Glutamatergic neuron (in vitro differentiated cells): ENCODE data around the gene ABI3BP. TPM values are rescaled to one million over a fixed set of nuclear protein-coding genes. Genes with fewer than 3 reads are reported as not detected.

Experiments
- DNase-seq: peaks from one replicate; pipeline ENCODE4 v3.0.0; 2022
- H3K27ac Mint-ChIP-seq: one replicate; pipeline ENCODE4 v1.8.0; 2020; ENCODE audit warnings: mild to moderate bottlenecking, mixed read lengths, inconsistent platforms; ENCODE audit not compliant: unreplicated experiment
- H3K27me3 Mint-ChIP-seq: one replicate; pipeline ENCODE4 v1.8.0; 2020; ENCODE audit warnings: mild to moderate bottlenecking, moderate library complexity, mixed read lengths, inconsistent platforms; ENCODE audit not compliant: unreplicated experiment
- H3K36me3 Mint-ChIP-seq: one replicate; pipeline ENCODE4 v1.8.0; 2020; ENCODE audit warnings: mild to moderate bottlenecking, mixed read lengths, inconsistent platforms; ENCODE audit not compliant: unreplicated experiment
- H3K4me1 Mint-ChIP-seq: one replicate; pipeline ENCODE4 v1.8.0; 2020; ENCODE audit warnings: mild to moderate bottlenecking, low read depth, mixed read lengths, inconsistent platforms; ENCODE audit not compliant: unreplicated experiment
- H3K4me3 Mint-ChIP-seq: one replicate; pipeline ENCODE4 v1.8.0; 2020; ENCODE audit warnings: mild to moderate bottlenecking, mixed read lengths, inconsistent platforms; ENCODE audit not compliant: unreplicated experiment
- H3K9me3 Mint-ChIP-seq: one replicate; pipeline ENCODE4 v1.8.0; 2020; ENCODE audit warnings: mild to moderate bottlenecking, moderate library complexity, mixed read lengths, inconsistent platforms; ENCODE audit not compliant: unreplicated experiment
- CTCF ChIP-seq: fragments of 200-600 bp; sonication (generic); IDR thresholded peaks from one replicate; pipeline ENCODE4 v1.5.0; 2021; ENCODE audit not compliant: partially characterized antibody, unreplicated experiment
- total RNA-seq: library from RNA; stranded (reverse); fragmentation: NEBNext Ultra II Directional; extraction: Animal tissue kit (Norgen Biotek cat#: 25700); gene quantifications from one replicate; pipeline ENCODE4 v1.2.1, GENCODE V29; 2021; ENCODE audit not compliant: unreplicated experiment

Gene ABI3BP
- total RNA-seq, 1 donor from 2014 or later: not detected

GRCh38 chr3:100893590-100893989 is 99.6 kb downstream of the ABI3BP start:
- peak; percentile 24 for DNase-seq
- Mint-ChIP-seq H3K4me3 (no peak overlapping the region), H3K9me3 (no peaks in the 10 kb centered on the region), H3K36me3 (no peaks in the 10 kb centered on the region), H3K27me3 (peaks cover 2% of the 10 kb centered on the region), H3K27ac (no peak overlapping the region), H3K4me1 (no peaks in the 10 kb centered on the region)
- no peak for TF ChIP-seq CTCF

- no peaks in the 10 kb centered on the region for H3K9me3 Mint-ChIP-seq
- H3K27ac Mint-ChIP-seq: no peak overlapping the region
- no peaks in the 10 kb centered on the region for H3K36me3 Mint-ChIP-seq
- no peak for DNase-seq
- TF ChIP-seq CTCF: no peak
- peaks cover 2% of the 10 kb centered on the region for H3K27me3 Mint-ChIP-seq
- H3K4me3 Mint-ChIP-seq: no peak overlapping the region
- no peaks in the 10 kb centered on the region for H3K4me1 Mint-ChIP-seq
Measured at GRCh38 chr3:100893108-100893507, 100.1 kb downstream of the ABI3BP start.

- Mint-ChIP-seq H3K9me3 (no peaks in the 10 kb centered on the region), H3K36me3 (no peaks in the 10 kb centered on the region), H3K27ac (no peak overlapping the region), H3K4me3 (no peak overlapping the region), H3K4me1 (no peaks in the 10 kb centered on the region), H3K27me3 (peaks cover 2% of the 10 kb centered on the region)
- no peak for DNase-seq
- no peak for TF ChIP-seq CTCF
Measured at GRCh38 chr3:100891827-100892226, 101.4 kb downstream of the ABI3BP start.

GRCh38 chr3:100891033-100891432 is 102.2 kb downstream of the ABI3BP start:
- peaks cover 2% of the 10 kb centered on the region for H3K27me3 Mint-ChIP-seq
- no peak for DNase-seq

GRCh38 chr3:100888881-100889280 is 104.3 kb downstream of the ABI3BP start:
- no peaks in the 10 kb centered on the region for H3K9me3 Mint-ChIP-seq
- H3K27ac Mint-ChIP-seq: no peak overlapping the region
- no peaks in the 10 kb centered on the region for H3K36me3 Mint-ChIP-seq
- DNase-seq: no peak
- H3K4me3 Mint-ChIP-seq: no peak overlapping the region
- H3K27me3 Mint-ChIP-seq: peaks cover 2% of the 10 kb centered on the region
- H3K4me1 Mint-ChIP-seq: no peaks in the 10 kb centered on the region
- TF ChIP-seq CTCF: no peak

More at GRCh38 chr3:100891033-100891432, 102.2 kb downstream of the ABI3BP start:
- no peaks in the 10 kb centered on the region for H3K36me3 Mint-ChIP-seq
- no peak overlapping the region for H3K4me3 Mint-ChIP-seq
- no peak for TF ChIP-seq CTCF
- H3K9me3 Mint-ChIP-seq: no peaks in the 10 kb centered on the region
- no peaks in the 10 kb centered on the region for H3K4me1 Mint-ChIP-seq
- H3K27ac Mint-ChIP-seq: no peak overlapping the region
